ENCODE measurements around the gene RREB1. TPM values are rescaled to one million over a fixed set of nuclear protein-coding genes. Genes with fewer than 3 reads are reported as not detected.

The RREB1 gene
- total RNA-seq, result 94.5 TPM
- long read RNA-seq, partial matches to known transcripts, result 3 of 33 reads
- long read RNA-seq, other reads (novel, unspliced or antisense), result 30 of 33 reads

DNA sequence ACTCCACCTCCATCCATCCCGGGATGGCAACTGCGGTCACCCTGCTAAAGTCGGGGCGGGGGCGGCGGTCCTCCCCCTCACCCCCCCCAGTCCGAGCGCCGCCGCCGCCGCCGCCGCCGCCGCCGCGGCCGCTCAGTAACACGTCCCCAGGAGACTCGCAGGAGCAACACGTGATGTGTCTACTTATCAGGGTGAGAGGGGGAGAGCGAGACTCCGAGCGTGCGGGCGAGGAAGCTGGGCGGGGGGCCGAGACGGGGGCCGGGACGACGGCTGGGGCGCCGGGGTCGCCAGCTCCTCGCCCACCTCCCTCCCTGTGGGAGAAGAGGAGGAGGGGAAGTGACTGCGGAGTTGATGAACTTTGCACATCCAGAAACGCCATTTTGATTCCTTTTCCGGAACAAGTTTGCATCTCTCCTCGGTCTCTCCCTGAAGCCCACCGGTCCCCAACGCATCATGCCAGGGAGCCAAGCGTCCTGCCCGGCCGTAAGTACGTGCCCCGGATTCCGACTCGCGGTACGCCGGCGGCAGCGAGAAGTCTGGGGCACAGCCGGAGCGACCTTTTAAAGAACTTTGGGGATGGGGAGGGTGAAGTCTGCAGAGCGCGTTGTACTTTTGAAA is at the start of gene RREB1:
Gene RREB1 (plus strand): TSS at position 384 of the 618 bp plus-strand sequence. CDS start 73,951 bp downstream, outside the sequence.
- DNase-seq (ENCODE audit: low spot score), result no peak

DNA sequence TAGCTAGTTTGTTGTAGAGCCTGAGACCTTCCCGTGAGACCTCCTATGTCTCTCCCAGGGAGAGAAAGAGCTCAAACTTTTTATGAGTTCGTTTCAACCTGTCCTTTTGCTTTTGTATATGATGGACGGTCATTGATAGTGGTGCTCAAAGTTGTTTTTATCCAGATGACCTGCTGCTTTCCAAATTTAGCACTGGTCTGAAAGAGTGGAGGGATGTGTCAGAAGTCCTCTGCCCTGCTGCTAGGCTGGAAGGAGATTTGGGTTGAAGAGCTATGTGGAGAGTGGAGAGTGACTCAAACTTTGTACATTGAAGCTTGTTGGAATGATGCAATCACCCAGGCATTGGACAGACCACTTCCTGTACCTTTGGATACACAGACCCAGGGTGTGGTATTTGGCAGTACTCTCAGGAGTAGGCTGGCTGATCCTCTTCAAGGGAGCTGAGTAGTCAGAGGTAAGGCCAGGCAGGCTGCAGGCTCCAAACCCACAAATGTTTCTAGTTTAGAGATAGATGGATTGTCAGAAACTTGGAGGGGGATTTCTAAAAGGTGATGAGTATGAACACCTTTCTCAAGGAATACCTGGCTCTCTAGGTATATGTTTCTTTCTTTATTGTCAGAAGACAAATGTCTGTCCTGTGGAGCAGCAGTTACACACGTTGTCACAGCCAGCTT is 49.4 kb upstream of the RREB1 start:
- no peak for DNase-seq (ENCODE audit: low spot score)

DNA sequence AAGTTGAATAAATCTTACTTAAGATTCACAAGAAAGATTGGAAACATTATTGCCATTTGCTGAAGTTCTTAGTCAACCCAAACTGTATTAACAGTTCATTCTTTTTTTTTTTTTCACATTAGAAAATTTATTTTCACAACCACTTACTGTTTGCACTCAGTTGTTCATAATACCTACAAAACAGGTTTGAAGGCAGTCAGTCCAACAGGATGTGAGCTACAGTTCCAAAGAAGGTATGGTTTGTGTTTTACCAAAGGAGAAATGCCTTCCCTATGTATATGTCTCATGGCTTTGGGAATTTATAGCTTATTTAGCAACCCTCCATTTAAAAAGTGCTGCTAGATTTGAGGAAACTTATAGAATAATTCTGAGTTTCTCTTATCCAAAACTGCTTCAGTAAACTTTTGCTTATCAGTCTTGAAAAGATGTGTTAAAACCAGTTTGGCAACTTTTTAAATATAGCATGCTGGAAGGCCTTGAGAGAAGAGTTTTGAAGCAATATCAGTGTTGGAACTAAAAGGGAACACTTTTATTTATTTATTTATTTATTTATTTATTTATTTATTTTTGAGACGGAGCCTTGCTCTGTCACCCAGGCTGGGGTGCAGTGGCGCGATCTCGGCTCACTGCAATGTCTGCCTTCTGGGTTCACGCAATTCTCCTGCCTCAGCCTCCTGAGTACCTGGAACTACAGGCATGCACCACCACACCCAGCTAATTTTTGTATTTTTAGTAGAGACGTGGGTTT is 46.8 kb upstream of the RREB1 start:
- no peak for DNase-seq (ENCODE audit: low spot score)

GRCh38 chr6:7062451-7063162 is 45.2 kb upstream of the RREB1 start:
- no peak for DNase-seq (ENCODE audit: low spot score)

DNA sequence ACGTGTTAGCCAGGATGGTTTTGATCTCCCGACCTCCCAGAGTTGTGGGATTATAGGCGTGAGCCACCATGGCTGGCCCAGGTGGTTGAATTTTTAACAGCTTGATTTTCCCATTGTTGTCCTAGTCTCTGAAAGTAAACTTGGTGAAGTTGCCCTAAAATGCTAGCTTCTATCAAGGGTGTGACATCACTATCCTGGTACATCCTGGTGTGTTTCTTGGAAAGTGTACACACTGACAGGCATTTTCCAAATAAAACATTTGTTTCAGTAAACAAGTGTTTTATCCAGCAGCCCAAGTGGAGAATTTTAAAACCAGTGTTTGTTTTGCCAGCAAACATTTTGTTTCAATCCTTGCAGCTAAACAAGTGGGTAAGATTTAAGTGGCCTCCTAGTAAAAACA is 40.5 kb upstream of the RREB1 start:
- DNase-seq (ENCODE audit: low spot score), result no peak

DNA sequence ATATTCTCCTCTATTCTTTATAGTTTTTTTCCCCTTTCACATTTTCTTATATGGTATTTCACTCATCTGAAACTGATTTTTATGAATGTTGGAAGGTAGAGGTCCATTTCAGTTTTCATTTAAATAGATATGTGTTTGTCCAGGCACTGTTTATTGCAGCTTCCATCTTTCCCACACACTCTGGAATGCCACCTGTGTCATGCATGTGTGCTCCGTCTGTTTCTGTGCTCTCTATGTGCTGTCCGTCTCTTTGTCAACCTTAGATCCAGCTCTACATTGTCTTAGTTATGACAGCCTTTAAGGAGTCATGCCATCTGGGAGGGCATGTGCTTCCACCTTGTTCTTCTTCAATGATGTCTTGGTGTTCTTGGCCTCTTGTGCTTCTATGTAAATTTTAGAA is 36.4 kb upstream of the RREB1 start:
- no peak for DNase-seq (ENCODE audit: low spot score)

GRCh38 chr6:7073082-7073820 is 34.5 kb upstream of the RREB1 start:
- no peak for DNase-seq (ENCODE audit: low spot score)

- DNase-seq (ENCODE audit: low spot score), result no peak
Measured at GRCh38 chr6:7073821-7074525, 33.8 kb upstream of the RREB1 start.

- DNase-seq (ENCODE audit: low spot score), result no peak
Measured at GRCh38 chr6:7074870-7075269, 32.9 kb upstream of the RREB1 start.

DNA sequence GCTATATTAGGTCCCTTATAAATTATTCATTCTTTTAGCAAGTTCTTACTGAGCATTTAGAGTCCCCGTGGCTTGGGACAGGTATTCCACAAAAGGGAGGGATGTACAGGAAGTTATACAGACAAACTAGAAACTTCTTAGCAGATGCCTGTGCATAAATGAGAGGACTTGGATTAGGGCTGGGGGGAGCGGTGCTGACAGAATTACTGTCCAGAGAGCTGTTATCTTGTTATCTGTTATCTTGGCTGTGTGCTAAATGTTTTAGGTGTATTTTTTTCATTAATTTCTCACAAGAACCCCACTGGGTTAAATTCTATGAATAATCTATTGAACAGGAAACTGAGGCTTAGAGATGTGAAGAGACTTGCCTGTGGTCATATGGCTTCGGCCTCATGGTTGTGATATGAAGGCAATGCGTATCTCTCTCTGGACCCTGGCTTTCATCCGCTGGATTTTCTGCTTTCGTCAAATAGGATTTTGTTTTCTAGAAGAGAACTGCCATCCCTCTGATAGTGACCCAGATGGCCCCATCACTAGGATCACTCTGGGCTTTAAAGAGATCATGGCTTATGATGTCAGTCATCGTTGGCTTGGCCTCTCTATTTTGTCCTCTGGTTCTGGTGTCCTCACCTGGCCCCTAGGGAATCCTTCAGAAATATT is 32.3 kb upstream of the RREB1 start:
- no peak for DNase-seq (ENCODE audit: low spot score)

DNA sequence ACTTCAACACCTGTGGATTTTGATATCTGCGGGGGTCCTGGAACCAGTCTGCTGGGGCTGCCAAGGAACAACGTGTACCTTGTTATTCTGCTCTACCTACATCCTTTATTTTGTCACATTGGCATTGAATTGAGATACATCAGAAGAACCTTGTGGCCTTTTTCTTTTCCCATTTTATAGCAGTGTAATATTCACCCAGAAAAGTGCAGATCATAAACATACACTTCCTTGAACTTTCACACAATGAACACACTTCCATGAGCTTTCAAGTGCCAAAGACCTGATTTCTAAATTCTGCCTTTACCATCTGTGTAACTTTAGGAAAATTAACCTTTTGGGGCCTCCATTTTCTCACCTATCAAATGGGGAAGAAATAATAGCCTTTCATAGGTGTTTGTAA is 29.9 kb upstream of the RREB1 start:
- no peak for DNase-seq (ENCODE audit: low spot score)

DNA sequence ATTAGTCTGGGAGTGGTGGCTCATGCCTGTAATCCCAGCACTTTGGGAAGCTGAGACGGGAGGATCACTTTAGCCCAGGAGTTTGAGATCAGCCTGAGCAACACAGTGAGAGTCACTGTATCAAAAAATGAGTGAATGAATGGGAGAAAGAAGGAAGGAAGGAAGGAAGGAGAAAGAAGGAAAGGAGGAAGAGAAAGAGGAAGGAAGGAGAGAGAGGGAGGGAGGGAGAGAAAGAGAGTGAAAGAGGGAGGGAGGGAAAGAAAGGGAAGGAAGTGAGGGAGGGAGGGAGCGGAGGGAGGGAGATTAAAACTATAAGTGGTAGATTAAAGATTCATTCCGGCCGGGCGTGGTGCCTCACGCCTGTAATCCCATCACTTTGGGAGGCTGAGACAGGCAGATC is 28.9 kb upstream of the RREB1 start:
- DNase-seq (ENCODE audit: low spot score), result no peak

GRCh38 chr6:7080311-7080710 is 27.4 kb upstream of the RREB1 start:
- no peak for DNase-seq (ENCODE audit: low spot score)

DNA sequence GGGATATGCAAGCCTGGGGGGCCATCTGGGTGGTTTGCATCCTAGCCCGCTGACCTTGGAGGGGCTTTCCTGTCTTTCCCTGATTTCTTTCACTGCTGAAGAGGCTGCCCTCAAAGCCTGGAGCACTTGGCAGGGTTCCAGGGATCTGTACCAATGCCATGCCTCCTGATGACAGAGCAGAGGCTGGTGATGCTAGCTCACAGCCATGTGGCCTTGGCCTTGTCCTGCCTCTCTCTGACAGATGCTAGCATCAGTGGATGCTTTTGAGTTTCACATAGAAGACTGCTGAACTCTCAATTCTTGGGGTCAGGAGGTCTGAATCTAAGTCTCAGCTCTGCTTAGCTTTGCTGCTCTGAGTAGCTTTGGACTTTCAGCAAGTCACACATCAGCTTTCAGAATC is 21.9 kb upstream of the RREB1 start:
- DNase-seq (ENCODE audit: low spot score), result no peak

GRCh38 chr6:7086488-7086887 is 21.3 kb upstream of the RREB1 start:
- no peak for DNase-seq (ENCODE audit: low spot score)

- no peak for DNase-seq (ENCODE audit: low spot score)
Measured at GRCh38 chr6:7087066-7087465, 20.7 kb upstream of the RREB1 start.

DNA sequence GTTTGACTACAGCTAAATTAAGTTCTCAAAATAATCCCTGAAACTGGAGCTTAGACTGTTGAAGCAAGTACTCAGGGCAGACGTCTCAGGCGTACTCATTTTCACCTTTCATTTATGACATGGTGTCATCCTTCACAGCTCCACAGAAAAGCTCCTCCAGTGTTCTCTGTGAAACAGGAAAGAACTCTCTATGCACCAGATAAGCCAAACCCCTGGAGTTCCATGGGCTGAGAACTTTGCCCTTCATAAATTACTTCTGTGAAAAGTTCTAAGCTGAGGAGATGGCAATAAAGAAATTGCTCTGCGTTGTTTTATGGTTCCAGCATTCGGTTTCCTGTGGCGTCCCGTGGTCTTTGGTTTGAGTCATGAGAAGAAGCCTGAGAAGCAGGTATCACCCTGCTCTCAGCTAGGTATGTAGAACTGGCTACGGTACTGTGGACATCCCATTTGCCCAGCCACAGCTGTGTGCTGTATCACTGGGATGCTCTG is 20.2 kb upstream of the RREB1 start:
- no peak for DNase-seq (ENCODE audit: low spot score)

- DNase-seq (ENCODE audit: low spot score), result no peak
Measured at GRCh38 chr6:7088076-7088742, 19.6 kb upstream of the RREB1 start.

DNA sequence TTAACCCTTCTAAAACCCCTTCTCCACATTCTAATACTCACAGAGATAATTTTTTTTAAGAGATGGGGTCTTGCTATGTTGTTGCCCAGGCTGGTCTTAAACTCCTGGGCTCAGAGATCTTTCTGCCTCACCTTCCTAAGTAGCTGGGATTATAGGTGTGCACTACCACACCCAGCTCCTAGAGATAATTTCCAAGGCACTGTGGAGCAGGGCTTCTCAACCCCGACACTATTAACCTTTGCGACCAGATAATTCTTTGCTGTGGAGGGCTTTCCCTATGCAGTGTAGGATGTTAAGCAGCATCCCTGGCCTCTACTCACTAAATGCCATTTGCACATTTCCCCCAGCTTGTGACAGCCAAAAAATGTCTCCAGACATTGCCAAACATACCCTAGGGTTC is 8.8 kb upstream of the RREB1 start:
- DNase-seq (ENCODE audit: low spot score), result no peak

All from mesenteric fat pad (tissue), 1 donor.